ENCODE data around the gene RING1.

GRCh38 chr6:33211136-33211535, 2.8 kb downstream of the RING1 start:
- TF ChIP-seq CTCF (IDR thresholded peaks at IDR 0.05) (no peak), POLR2AphosphoS5 (IDR thresholded peaks at IDR 0.05) (no peak)

Data from breast epithelium (tissue), 3 donors.